ENCODE results near the gene TMIGD2. TPM values are rescaled to one million over a fixed set of nuclear protein-coding genes. Genes with fewer than 3 reads are reported as not detected.
A peak's percentile ranks its signal among the peaks of the same experiment; 100 is the strongest.

Gene TMIGD2
- total and polyA plus RNA-seq, 2 donors (not counting 1 experiment from before 2014, with no cell fraction given) = not detected

GRCh38 chr19:4326215-4326836, 24.1 kb upstream of the TMIGD2 start:
- no peak overlapping the region for H3K4me2 ChIP-seq (ENCODE audit: extremely low read depth, insufficient read depth, low read length)
- peak; percentile 61 for TF ChIP-seq EZH2 (IDR thresholded peaks at IDR 0.05; ENCODE audit: low read length, missing control alignments)
- TF ChIP-seq, protein P1, sequence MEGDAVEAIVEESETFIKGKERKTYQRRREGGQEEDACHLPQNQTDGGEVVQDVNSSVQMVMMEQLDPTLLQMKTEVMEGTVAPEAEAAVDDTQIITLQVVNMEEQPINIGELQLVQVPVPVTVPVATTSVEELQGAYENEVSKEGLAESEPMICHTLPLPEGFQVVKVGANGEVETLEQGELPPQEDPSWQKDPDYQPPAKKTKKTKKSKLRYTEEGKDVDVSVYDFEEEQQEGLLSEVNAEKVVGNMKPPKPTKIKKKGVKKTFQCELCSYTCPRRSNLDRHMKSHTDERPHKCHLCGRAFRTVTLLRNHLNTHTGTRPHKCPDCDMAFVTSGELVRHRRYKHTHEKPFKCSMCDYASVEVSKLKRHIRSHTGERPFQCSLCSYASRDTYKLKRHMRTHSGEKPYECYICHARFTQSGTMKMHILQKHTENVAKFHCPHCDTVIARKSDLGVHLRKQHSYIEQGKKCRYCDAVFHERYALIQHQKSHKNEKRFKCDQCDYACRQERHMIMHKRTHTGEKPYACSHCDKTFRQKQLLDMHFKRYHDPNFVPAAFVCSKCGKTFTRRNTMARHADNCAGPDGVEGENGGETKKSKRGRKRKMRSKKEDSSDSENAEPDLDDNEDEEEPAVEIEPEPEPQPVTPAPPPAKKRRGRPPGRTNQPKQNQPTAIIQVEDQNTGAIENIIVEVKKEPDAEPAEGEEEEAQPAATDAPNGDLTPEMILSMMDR (conservative IDR thresholded peaks at IDR 0.05 in 1 of 2, IDR thresholded peaks at IDR 0.05 in 1 of 2; ENCODE audit: low read depth in 1 of 2, low read length in 2 of 2) = no peak
- no peaks in the 10 kb centered on the region for H3K9me3 ChIP-seq (ENCODE audit: control insufficient read depth, insufficient read depth, low read depth, low read length)
- H4K20me1 ChIP-seq (ENCODE audit: control insufficient read depth, extremely low read depth, insufficient read depth, low read length) = no peaks in the 10 kb centered on the region
- H3K27ac ChIP-seq (ENCODE audit: insufficient read depth, low read length) = no peak overlapping the region
- no peak overlapping the region for H3K4me3 ChIP-seq (replicated peaks in 1 of 4; ENCODE audit: control extremely low read depth in 1 of 4, insufficient read depth in 1 of 4, low read depth in 3 of 4, low read length in 4 of 4)
- peaks cover 3% of the 10 kb centered on the region for H3K27me3 ChIP-seq (ENCODE audit: control insufficient read depth, insufficient read depth, low read length)
- no peak overlapping the region for H2AFZ ChIP-seq (ENCODE audit: low read length)
- no peaks in the 10 kb centered on the region for H3K36me3 ChIP-seq (ENCODE audit: control insufficient read depth, insufficient read depth, low read length)
- no peaks in the 10 kb centered on the region for H3K4me1 ChIP-seq (ENCODE audit: control insufficient read depth, extremely low read depth, insufficient read depth, low read length)
- no peak overlapping the region for H3K9ac ChIP-seq (ENCODE audit: insufficient read depth, low read length)
- DNase-seq (ENCODE audit: low read depth in 2 of 2) = no peak
- H3K79me2 ChIP-seq (ENCODE audit: control insufficient read depth, insufficient read depth, low read length) = no peaks in the 10 kb centered on the region

- H3K9me3 ChIP-seq (ENCODE audit: control insufficient read depth, insufficient read depth, low read depth, low read length) = no peaks in the 10 kb centered on the region
- TF ChIP-seq, protein P1 (conservative IDR thresholded peaks at IDR 0.05 in 1 of 2, IDR thresholded peaks at IDR 0.05 in 1 of 2; ENCODE audit: low read depth in 1 of 2, low read length in 2 of 2) = no peak
- no peak for TF ChIP-seq EZH2 (IDR thresholded peaks at IDR 0.05; ENCODE audit: low read length, missing control alignments)
- DNase-seq (ENCODE audit: low read depth in 2 of 2) = no peak
- H3K4me2 ChIP-seq (ENCODE audit: extremely low read depth, insufficient read depth, low read length) = no peak overlapping the region
- peaks cover 3% of the 10 kb centered on the region for H3K27me3 ChIP-seq (ENCODE audit: control insufficient read depth, insufficient read depth, low read length)
- H2AFZ ChIP-seq (ENCODE audit: low read length) = no peak overlapping the region
- no peak overlapping the region for H3K27ac ChIP-seq (ENCODE audit: insufficient read depth, low read length)
- no peaks in the 10 kb centered on the region for H3K79me2 ChIP-seq (ENCODE audit: control insufficient read depth, insufficient read depth, low read length)
- H3K9ac ChIP-seq (ENCODE audit: insufficient read depth, low read length) = no peak overlapping the region
- no peaks in the 10 kb centered on the region for H4K20me1 ChIP-seq (ENCODE audit: control insufficient read depth, extremely low read depth, insufficient read depth, low read length)
- H3K4me1 ChIP-seq (ENCODE audit: control insufficient read depth, extremely low read depth, insufficient read depth, low read length) = no peaks in the 10 kb centered on the region
- no peak overlapping the region for H3K4me3 ChIP-seq (replicated peaks in 1 of 4; ENCODE audit: control extremely low read depth in 1 of 4, insufficient read depth in 1 of 4, low read depth in 3 of 4, low read length in 4 of 4)
- H3K36me3 ChIP-seq (ENCODE audit: control insufficient read depth, insufficient read depth, low read length) = no peaks in the 10 kb centered on the region
Observed at GRCh38 chr19:4324228-4324627, 22.0 kb upstream of the TMIGD2 start.

- no peak overlapping the region for H2AFZ ChIP-seq (ENCODE audit: low read length)
- no peaks in the 10 kb centered on the region for H3K79me2 ChIP-seq (ENCODE audit: control insufficient read depth, insufficient read depth, low read length)
- no peaks in the 10 kb centered on the region for H3K9me3 ChIP-seq (ENCODE audit: control insufficient read depth, insufficient read depth, low read depth, low read length)
- H3K27ac ChIP-seq (ENCODE audit: insufficient read depth, low read length) = no peak overlapping the region
- peaks cover 3% of the 10 kb centered on the region for H3K27me3 ChIP-seq (ENCODE audit: control insufficient read depth, insufficient read depth, low read length)
- H4K20me1 ChIP-seq (ENCODE audit: control insufficient read depth, extremely low read depth, insufficient read depth, low read length) = no peaks in the 10 kb centered on the region
- no peaks in the 10 kb centered on the region for H3K36me3 ChIP-seq (ENCODE audit: control insufficient read depth, insufficient read depth, low read length)
- no peak overlapping the region for H3K4me2 ChIP-seq (ENCODE audit: extremely low read depth, insufficient read depth, low read length)
- no peak overlapping the region for H3K9ac ChIP-seq (ENCODE audit: insufficient read depth, low read length)
- TF ChIP-seq, protein P1 (conservative IDR thresholded peaks at IDR 0.05 in 1 of 2, IDR thresholded peaks at IDR 0.05 in 1 of 2; ENCODE audit: low read depth in 1 of 2, low read length in 2 of 2) = no peak
- TF ChIP-seq EZH2 (IDR thresholded peaks at IDR 0.05; ENCODE audit: low read length, missing control alignments) = no peak
- no peaks in the 10 kb centered on the region for H3K4me1 ChIP-seq (ENCODE audit: control insufficient read depth, extremely low read depth, insufficient read depth, low read length)
- no peak overlapping the region for H3K4me3 ChIP-seq (replicated peaks in 1 of 4; ENCODE audit: control extremely low read depth in 1 of 4, insufficient read depth in 1 of 4, low read depth in 3 of 4, low read length in 4 of 4)
- no peak for DNase-seq (ENCODE audit: low read depth in 2 of 2)
Observed at GRCh38 chr19:4323692-4324091, 21.5 kb upstream of the TMIGD2 start.

Data from fibroblast of lung (primary cell).